Mesendoderm (in vitro differentiated cells): ENCODE measurements around the gene TRPV3.

Experiments used
- DNase-seq: peaks from one replicate; pipeline ENCODE4 v3.0.0; 2013
- H2AK5ac ChIP-seq: 2 replicates; pipeline ENCODE4 v1.6.1; 2013; ENCODE audit warnings: low read length, inconsistent platforms
- H2BK120ac ChIP-seq: 2 replicates; pipeline ENCODE4 v1.6.1; 2013; ENCODE audit warnings: low read depth, mild to moderate bottlenecking, low read length, moderate library complexity, mixed read lengths
- H2BK15ac ChIP-seq: replicated peaks from 2 replicates; pipeline ENCODE4 v1.6.1; 2013; ENCODE audit warnings: low read depth, mild to moderate bottlenecking, moderate library complexity
- H2BK5ac ChIP-seq: 2 replicates; pipeline ENCODE4 v1.6.1; 2013; ENCODE audit warnings: low read length, inconsistent platforms
- H3K18ac ChIP-seq: 2 replicates; pipeline ENCODE4 v1.6.1; 2013; ENCODE audit warnings: mild to moderate bottlenecking, low read length, mixed read lengths
- H3K23ac ChIP-seq: one replicate; pipeline ENCODE4 v1.6.1; 2013; ENCODE audit warnings: low read length
- H3K27ac ChIP-seq: 2 replicates; pipeline ENCODE4 v1.5.1; 2013; ENCODE audit warnings: low read depth, mild to moderate bottlenecking, inconsistent platforms, low read length, moderate library complexity
- H3K27me3 ChIP-seq: 2 replicates; pipeline ENCODE4 v1.6.1; 2013; ENCODE audit warnings: low read length, control low read depth, mild to moderate bottlenecking, inconsistent platforms; ENCODE audit not compliant: insufficient read depth, poor library complexity
- H3K36me3 ChIP-seq: 2 replicates; pipeline ENCODE4 v1.6.1; 2013; ENCODE audit warnings: low read length, inconsistent platforms; ENCODE audit not compliant: control insufficient read depth, insufficient read depth
- H3K4ac ChIP-seq: one replicate; pipeline ENCODE4 v1.6.1; 2013; ENCODE audit warnings: low read depth, mild to moderate bottlenecking, low read length, moderate library complexity
- H3K4me1 ChIP-seq: 2 replicates; pipeline ENCODE4 v1.6.1; 2013; ENCODE audit warnings: low read depth, low read length, inconsistent platforms; ENCODE audit not compliant: control insufficient read depth
- H3K4me2 ChIP-seq: 2 replicates; pipeline ENCODE4 v1.6.1; 2013; ENCODE audit warnings: low read length
- H3K4me3 ChIP-seq: 2 replicates; pipeline ENCODE4 v1.5.1; 2013; ENCODE audit warnings: mild to moderate bottlenecking, low read length
- H3K56ac ChIP-seq: one replicate; pipeline ENCODE4 v1.6.1; 2013; ENCODE audit warnings: low read length
- H3K79me1 ChIP-seq: 2 replicates; pipeline ENCODE4 v1.6.1; 2013; ENCODE audit warnings: low read length, inconsistent platforms
- H3K79me2 ChIP-seq: 2 replicates; pipeline ENCODE4 v1.6.1; 2013; ENCODE audit warnings: mild to moderate bottlenecking, low read length; ENCODE audit not compliant: control insufficient read depth, insufficient read depth
- H3K9ac ChIP-seq: 2 replicates; pipeline ENCODE4 v1.6.1; 2013; ENCODE audit warnings: low read length, inconsistent platforms
- H4K5ac ChIP-seq: one replicate; pipeline ENCODE4 v1.6.1; 2013; ENCODE audit warnings: low read length
- H4K8ac ChIP-seq: one replicate; pipeline ENCODE4 v1.6.1; 2013; ENCODE audit warnings: low read depth, mild to moderate bottlenecking, control low read depth, low read length, moderate library complexity
- WGBS: extraction: QIAGEN DNeasy Blood & Tissue Kit; methylation state at CpG from one replicate; pipeline ENCODE4 v1.1.7; 2013; ENCODE audit warnings: low lambda C conversion rate, missing lambda C conversion rate; ENCODE audit not compliant: insufficient coverage; ENCODE audit errors: extremely low coverage; 5-methylcytosine and 5-hydroxymethylcytosine counted together

Gene TRPV3

DNA sequence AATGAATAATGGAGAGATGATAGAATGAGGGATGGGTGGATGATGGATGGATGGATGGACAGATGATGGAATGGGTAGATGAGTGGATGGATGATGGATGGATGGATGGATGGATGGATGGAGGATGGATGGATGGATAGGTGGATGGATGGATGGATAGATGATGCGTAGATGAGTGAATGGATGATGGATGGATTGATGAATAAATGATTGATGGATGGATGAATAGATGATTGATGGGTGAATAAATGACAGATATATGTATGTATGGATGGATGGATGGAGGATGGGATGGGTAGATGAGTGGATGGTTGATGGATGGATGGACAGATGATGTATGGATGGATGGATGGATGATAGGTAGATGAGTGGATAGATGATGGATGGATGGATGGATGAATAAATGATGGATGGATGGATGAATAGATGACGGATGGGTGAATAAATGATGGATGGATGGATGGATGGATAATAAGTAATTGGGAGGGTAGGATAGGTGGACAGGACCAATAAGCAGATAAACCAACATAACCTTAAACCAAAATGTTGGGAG, 7.9 kb downstream of the TRPV3 start:
- no peak overlapping the region for H3K18ac ChIP-seq
- no peak overlapping the region for H2BK120ac ChIP-seq
- no peaks in the 10 kb centered on the region for H3K36me3 ChIP-seq
- no peak overlapping the region for H3K9ac ChIP-seq
- no peak for DNase-seq
- no peak overlapping the region for H2BK5ac ChIP-seq
- H3K4me3 ChIP-seq: no peak overlapping the region
- 100% methylated on average over 2 of the region's 2 CpGs for WGBS
- no peak overlapping the region for H3K56ac ChIP-seq
- H3K27ac ChIP-seq: no peak overlapping the region
- H3K4ac ChIP-seq: no peak overlapping the region
- H3K79me1 ChIP-seq: no peaks in the 10 kb centered on the region
- no peak overlapping the region for H2BK15ac ChIP-seq
- H4K5ac ChIP-seq: no peak overlapping the region
- no peak overlapping the region for H3K23ac ChIP-seq
- no peaks in the 10 kb centered on the region for H3K79me2 ChIP-seq
- H4K8ac ChIP-seq: no peak overlapping the region
- no peak overlapping the region for H2AK5ac ChIP-seq
- H3K27me3 ChIP-seq: no peaks in the 10 kb centered on the region
- no peaks in the 10 kb centered on the region for H3K4me1 ChIP-seq
- no peak overlapping the region for H3K4me2 ChIP-seq

- Histone ChIP-seq H2BK5ac (no peak overlapping the region), H3K79me1 (no peaks in the 10 kb centered on the region), H4K8ac (no peak overlapping the region), H3K36me3 (no peaks in the 10 kb centered on the region), H3K56ac (no peak overlapping the region), H4K5ac (no peak overlapping the region), H3K4me3 (no peak overlapping the region), H3K79me2 (no peaks in the 10 kb centered on the region), H3K18ac (no peak overlapping the region), H3K4ac (no peak overlapping the region), H3K4me2 (no peak overlapping the region), H3K27me3 (no peaks in the 10 kb centered on the region), H3K4me1 (no peaks in the 10 kb centered on the region), H3K23ac (no peak overlapping the region), H2BK120ac (no peak overlapping the region), H2AK5ac (no peak overlapping the region), H2BK15ac (no peak overlapping the region), H3K27ac (no peak overlapping the region), H3K9ac (no peak overlapping the region)
- no peak for DNase-seq
- no CpG with 5 or more reads among the region's 11 CpGs for WGBS
Observed at GRCh38 chr17:3547628-3548027, 10.0 kb downstream of the TRPV3 start.

DNA sequence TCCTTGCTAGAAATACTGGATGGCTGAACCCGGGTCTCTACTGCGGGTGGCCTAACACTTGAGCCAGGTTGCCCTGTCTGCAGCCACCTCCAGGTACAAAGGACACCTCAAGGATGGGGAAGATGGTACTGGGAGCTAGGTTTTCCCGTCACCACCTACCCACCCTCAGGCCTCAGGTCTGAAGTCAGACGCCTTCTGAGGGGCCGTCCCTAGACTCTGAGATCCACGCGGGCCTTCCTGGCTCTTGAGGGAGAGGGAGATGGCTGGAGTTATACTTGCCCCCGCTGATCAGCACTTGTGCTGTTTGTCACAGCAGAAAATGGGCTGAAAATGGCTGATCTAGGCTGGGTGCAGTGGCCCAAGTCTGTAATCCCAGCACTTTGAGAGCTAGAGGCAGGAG, 10.6 kb downstream of the TRPV3 start:
- no CpG with 5 or more reads among the region's 8 CpGs for WGBS

DNA sequence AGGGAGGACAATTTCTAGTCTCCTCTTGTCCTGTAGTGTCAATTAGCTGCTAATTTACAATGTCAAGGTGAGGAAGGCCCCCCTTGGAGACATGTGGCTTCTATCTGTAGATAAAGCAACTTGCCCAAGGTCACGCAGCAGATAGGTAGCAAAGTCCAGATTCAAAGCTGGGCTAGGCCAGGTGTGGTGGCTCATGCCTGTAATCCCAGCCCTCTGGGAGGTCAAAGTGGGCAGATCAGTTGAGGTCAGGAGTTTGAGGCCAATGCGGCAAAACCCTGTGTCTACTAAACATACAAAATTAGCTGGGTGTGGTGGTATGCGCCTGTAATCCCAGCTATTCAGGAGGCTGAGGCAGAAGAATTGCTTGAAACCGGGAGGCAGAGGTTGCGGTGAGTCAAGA, 11.1 kb downstream of the TRPV3 start:
- no peaks in the 10 kb centered on the region for H3K79me2 ChIP-seq
- no peak overlapping the region for H2BK120ac ChIP-seq
- no peak overlapping the region for H3K9ac ChIP-seq
- H3K4me1 ChIP-seq: no peaks in the 10 kb centered on the region
- no peak overlapping the region for H3K4me3 ChIP-seq
- no peak overlapping the region for H3K56ac ChIP-seq
- no peak overlapping the region for H3K18ac ChIP-seq
- no peak overlapping the region for H2BK15ac ChIP-seq
- no CpG with 5 or more reads among the region's 5 CpGs for WGBS
- no peak overlapping the region for H2AK5ac ChIP-seq
- peak; percentile 72 for DNase-seq
- no peak overlapping the region for H4K8ac ChIP-seq
- H3K79me1 ChIP-seq: no peaks in the 10 kb centered on the region
- H3K4me2 ChIP-seq: no peak overlapping the region
- H2BK5ac ChIP-seq: no peak overlapping the region
- H3K23ac ChIP-seq: no peak overlapping the region
- no peaks in the 10 kb centered on the region for H3K27me3 ChIP-seq
- H3K36me3 ChIP-seq: no peaks in the 10 kb centered on the region
- H4K5ac ChIP-seq: no peak overlapping the region
- H3K4ac ChIP-seq: no peak overlapping the region
- H3K27ac ChIP-seq: no peak overlapping the region

More for the DNA sequence above, 10.6 kb downstream of the TRPV3 start:
- H3K36me3 ChIP-seq: no peaks in the 10 kb centered on the region
- H3K27ac ChIP-seq: no peak overlapping the region
- H3K23ac ChIP-seq: no peak overlapping the region
- no peak overlapping the region for H2AK5ac ChIP-seq
- no peak overlapping the region for H3K4me3 ChIP-seq
- no peak overlapping the region for H2BK120ac ChIP-seq
- no peaks in the 10 kb centered on the region for H3K79me1 ChIP-seq
- no peaks in the 10 kb centered on the region for H3K79me2 ChIP-seq
- H3K18ac ChIP-seq: no peak overlapping the region
- no peak overlapping the region for H2BK15ac ChIP-seq
- no peak overlapping the region for H3K4me2 ChIP-seq
- H3K4ac ChIP-seq: no peak overlapping the region
- no peaks in the 10 kb centered on the region for H3K27me3 ChIP-seq
- H4K8ac ChIP-seq: no peak overlapping the region
- no peaks in the 10 kb centered on the region for H3K4me1 ChIP-seq
- H3K56ac ChIP-seq: no peak overlapping the region
- no peak for DNase-seq
- H2BK5ac ChIP-seq: no peak overlapping the region
- no peak overlapping the region for H4K5ac ChIP-seq
- no peak overlapping the region for H3K9ac ChIP-seq

DNA sequence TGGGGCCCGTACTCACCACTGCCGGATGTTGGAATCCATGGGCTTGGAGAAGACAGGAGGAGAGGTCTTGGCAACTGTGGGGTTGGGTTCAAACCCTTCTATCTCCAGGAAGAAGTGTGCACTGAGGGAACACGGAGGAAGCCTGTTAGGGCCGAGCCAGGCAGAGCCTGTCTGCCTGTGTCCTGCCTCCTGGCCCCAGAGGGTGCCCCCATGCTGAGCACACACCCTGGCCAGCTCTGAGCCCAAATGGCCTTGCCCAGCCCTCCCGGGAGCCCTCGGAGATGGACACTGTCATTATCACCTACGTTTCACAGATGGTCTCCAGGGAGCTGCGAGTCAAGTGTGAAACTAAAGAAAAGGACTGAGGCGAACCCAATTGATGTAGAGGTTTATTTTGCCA, 12.5 kb downstream of the TRPV3 start:
- H3K18ac ChIP-seq: no peak overlapping the region
- DNase-seq: no peak

GRCh38 chr17:3544365-3544764, 13.2 kb downstream of the TRPV3 start:
- Histone ChIP-seq H4K5ac (no peak overlapping the region), H2BK120ac (no peak overlapping the region), H3K4ac (no peak overlapping the region), H3K27ac (no peak overlapping the region), H2BK5ac (no peak overlapping the region), H3K4me3 (no peak overlapping the region), H3K56ac (no peak overlapping the region), H3K79me1 (no peaks in the 10 kb centered on the region), H3K36me3 (no peaks in the 10 kb centered on the region), H3K79me2 (no peaks in the 10 kb centered on the region), H2AK5ac (no peak overlapping the region), H2BK15ac (no peak overlapping the region), H3K9ac (no peak overlapping the region), H3K18ac (no peak overlapping the region), H4K8ac (no peak overlapping the region), H3K4me1 (no peaks in the 10 kb centered on the region), H3K23ac (no peak overlapping the region), H3K4me2 (no peak overlapping the region), H3K27me3 (no peaks in the 10 kb centered on the region)
- DNase-seq: no peak
- no CpG with 5 or more reads among the region's 5 CpGs for WGBS

More for the DNA sequence above, 12.5 kb downstream of the TRPV3 start:
- H2BK5ac ChIP-seq: no peak overlapping the region
- H3K36me3 ChIP-seq: no peaks in the 10 kb centered on the region
- H3K4me3 ChIP-seq: no peak overlapping the region
- H3K79me2 ChIP-seq: no peaks in the 10 kb centered on the region
- no peak overlapping the region for H4K5ac ChIP-seq
- no peak overlapping the region for H4K8ac ChIP-seq
- H2BK120ac ChIP-seq: no peak overlapping the region
- H2BK15ac ChIP-seq: no peak overlapping the region
- no peak overlapping the region for H3K23ac ChIP-seq
- no peak overlapping the region for H3K4me2 ChIP-seq
- H3K27ac ChIP-seq: no peak overlapping the region
- no peaks in the 10 kb centered on the region for H3K4me1 ChIP-seq
- no peaks in the 10 kb centered on the region for H3K79me1 ChIP-seq
- WGBS: no CpG with 5 or more reads among the region's 9 CpGs
- no peak overlapping the region for H3K56ac ChIP-seq
- no peak overlapping the region for H3K4ac ChIP-seq
- no peaks in the 10 kb centered on the region for H3K27me3 ChIP-seq
- H2AK5ac ChIP-seq: no peak overlapping the region
- no peak overlapping the region for H3K9ac ChIP-seq
